ENCODE data around the gene OR2T5. TPM values are rescaled to one million over a fixed set of nuclear protein-coding genes. Genes with fewer than 3 reads are reported as not detected.
"Not testable (repeated sequence)": the region's sequence is repeated elsewhere in the genome, so short reads cannot be mapped to it uniquely, and the experiment has no call there.

Gene OR2T5
- total and polyA plus RNA-seq, 2 of the 4 experiments (the other 2 are of a cell fraction): not detected

DNA sequence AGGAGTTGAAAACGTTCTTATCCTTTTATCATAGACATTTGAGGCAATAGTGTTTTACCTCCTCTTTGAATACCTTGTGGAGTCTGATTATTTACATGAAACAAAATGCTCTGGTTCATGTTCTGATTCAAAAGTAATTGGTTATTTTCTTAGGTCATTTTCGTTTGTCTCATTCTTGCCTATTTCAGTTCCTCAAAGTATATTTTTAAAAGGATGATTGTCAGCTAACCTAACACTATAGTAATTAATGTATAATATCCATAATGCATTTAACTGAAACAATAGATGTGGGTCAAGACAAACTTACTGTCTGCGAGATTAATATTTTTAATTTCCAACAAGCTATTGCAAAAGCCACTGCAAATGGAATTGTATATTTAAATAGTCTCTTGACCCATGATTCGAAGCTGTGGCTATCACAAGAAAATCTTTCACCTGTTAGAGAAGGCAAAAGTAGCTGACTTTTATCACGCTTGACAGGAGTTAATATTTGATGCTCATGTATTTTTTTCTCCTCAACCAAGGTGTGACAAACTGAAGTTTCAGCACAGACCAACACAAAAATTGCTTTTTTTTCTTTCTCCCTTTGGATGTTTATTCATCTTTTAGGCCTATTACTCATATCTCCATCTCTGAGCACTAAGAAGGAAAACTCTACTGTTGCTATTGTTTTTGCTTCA is 37.8 kb upstream of the OR2T5 start:
- CTCF ChIA-PET; H2BK5ac ChIP-seq (ENCODE audit: low read depth, low read length, poor library complexity, severe bottlenecking); H3K56ac ChIP-seq (ENCODE audit: extremely low read depth, insufficient read depth, low read length); H4K5ac ChIP-seq (ENCODE audit: low read depth, low read length); H3K9ac ChIP-seq (ENCODE audit: low read depth, low read length); intact Hi-C loops (cut with micrococcal nuclease); H2BK20ac ChIP-seq (ENCODE audit: low read depth, low read length); H3K9me1 ChIP-seq (ENCODE audit: insufficient read depth, low read length); H2AK5ac ChIP-seq (ENCODE audit: low read depth, low read length); dilution Hi-C loops (cut with HindIII; ENCODE audit: low sequenced_read_pairs, unreplicated experiment); ATAC-seq (ENCODE audit: low read depth); H2BK15ac ChIP-seq (ENCODE audit: low read depth, low read length); H2AFZ ChIP-seq (replicated peaks; ENCODE audit: low read length, poor library complexity); H3K79me1 ChIP-seq (ENCODE audit: low read depth in 1 of 2, low read length in 2 of 2); H4K8ac ChIP-seq (ENCODE audit: low read depth in 2 of 2, low read length in 2 of 2); H3K36me3 ChIP-seq (ENCODE audit: control insufficient read depth, insufficient read depth, low read length); POLR2A ChIA-PET (ENCODE audit: unreplicated experiment); H2AK9ac ChIP-seq (replicated peaks; ENCODE audit: low read depth, low read length, poor library complexity); H3K4me1 ChIP-seq (ENCODE audit: control insufficient read depth, insufficient read depth, low read length); H4K91ac ChIP-seq (ENCODE audit: insufficient read depth, low read depth, low read length); H3K27ac ChIP-seq (ENCODE audit: insufficient read depth, low read length); H3K23ac ChIP-seq (ENCODE audit: low read depth, low read length); H3K4me3 ChIP-seq (ENCODE audit: insufficient read depth, low read depth, low read length); H3K4ac ChIP-seq (ENCODE audit: low read depth, low read length); H3K27me3 ChIP-seq (ENCODE audit: control insufficient read depth, insufficient read depth, low read length); DNase-seq; H3K9me3 ChIP-seq (ENCODE audit: control insufficient read depth, insufficient read depth, low read length); H3K18ac ChIP-seq (ENCODE audit: low read depth, low read length); H3K4me2 ChIP-seq (ENCODE audit: low read depth, low read length); H2BK120ac ChIP-seq (ENCODE audit: low read depth, low read length); H4K20me1 ChIP-seq (ENCODE audit: insufficient read depth, low read length); BruUV-seq (replicated peaks); H3K14ac ChIP-seq (replicated peaks; ENCODE audit: low read depth, low read length); in situ Hi-C loops (cut with MboI; ENCODE audit: low sequenced_read_pairs): not testable (repeated sequence)
- no CpG with 5 or more reads among the region's 5 CpGs for WGBS, 2 experiments (ENCODE audit: extremely low coverage in 2 of 2, insufficient read length in 1 of 2)

DNA sequence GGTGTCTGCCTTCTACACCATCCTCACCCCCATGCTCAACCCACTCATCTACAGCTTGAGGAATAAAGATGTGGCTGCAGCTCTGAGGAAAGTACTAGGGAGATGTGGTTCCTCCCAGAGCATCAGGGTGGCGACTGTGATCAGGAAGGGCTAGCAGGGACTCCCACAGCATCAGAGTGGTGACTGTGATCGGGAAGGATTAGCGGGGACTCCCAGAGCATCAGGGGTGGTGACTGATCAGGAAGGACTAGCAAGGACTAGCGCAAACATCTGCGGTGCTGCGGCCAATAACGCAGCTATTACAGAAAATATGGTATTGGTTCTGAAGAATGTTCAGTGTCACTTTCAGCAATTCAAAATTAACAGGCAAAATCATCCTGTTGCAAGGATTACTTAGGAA is 34.8 kb upstream of the OR2T5 start:
- H3K36me3 ChIP-seq (ENCODE audit: control insufficient read depth, insufficient read depth, low read length); H3K56ac ChIP-seq (ENCODE audit: extremely low read depth, insufficient read depth, low read length); H4K5ac ChIP-seq (ENCODE audit: low read depth, low read length); dilution Hi-C loops (cut with HindIII; ENCODE audit: low sequenced_read_pairs, unreplicated experiment); H3K4ac ChIP-seq (ENCODE audit: low read depth, low read length); CTCF ChIA-PET; POLR2A ChIA-PET (ENCODE audit: unreplicated experiment); H2AK9ac ChIP-seq (replicated peaks; ENCODE audit: low read depth, low read length, poor library complexity); H3K9me1 ChIP-seq (ENCODE audit: insufficient read depth, low read length); H4K91ac ChIP-seq (ENCODE audit: insufficient read depth, low read depth, low read length); in situ Hi-C loops (cut with MboI; ENCODE audit: low sequenced_read_pairs); H3K79me1 ChIP-seq (ENCODE audit: low read depth in 1 of 2, low read length in 2 of 2); H3K23ac ChIP-seq (ENCODE audit: low read depth, low read length); ATAC-seq (ENCODE audit: low read depth); H2BK20ac ChIP-seq (ENCODE audit: low read depth, low read length); H3K9ac ChIP-seq (ENCODE audit: low read depth, low read length); H2AFZ ChIP-seq (replicated peaks; ENCODE audit: low read length, poor library complexity); H3K14ac ChIP-seq (replicated peaks; ENCODE audit: low read depth, low read length); H2BK120ac ChIP-seq (ENCODE audit: low read depth, low read length); H3K4me2 ChIP-seq (ENCODE audit: low read depth, low read length); H2BK15ac ChIP-seq (ENCODE audit: low read depth, low read length); H4K8ac ChIP-seq (ENCODE audit: low read depth in 2 of 2, low read length in 2 of 2); intact Hi-C loops (cut with micrococcal nuclease); H3K4me1 ChIP-seq (ENCODE audit: control insufficient read depth, insufficient read depth, low read length); H2BK5ac ChIP-seq (ENCODE audit: low read depth, low read length, poor library complexity, severe bottlenecking); H4K20me1 ChIP-seq (ENCODE audit: insufficient read depth, low read length); H3K18ac ChIP-seq (ENCODE audit: low read depth, low read length); H3K4me3 ChIP-seq (ENCODE audit: insufficient read depth, low read depth, low read length); DNase-seq; H3K27ac ChIP-seq (ENCODE audit: insufficient read depth, low read length); H2AK5ac ChIP-seq (ENCODE audit: low read depth, low read length); BruUV-seq (replicated peaks); H3K27me3 ChIP-seq (ENCODE audit: control insufficient read depth, insufficient read depth, low read length); H3K9me3 ChIP-seq (ENCODE audit: control insufficient read depth, insufficient read depth, low read length): not testable (repeated sequence)
- no CpG with 5 or more reads among the region's 7 CpGs for WGBS, 2 experiments (ENCODE audit: extremely low coverage in 2 of 2, insufficient read length in 1 of 2)
